Measurements from ENCODE around the gene GTF2H1.

DNA sequence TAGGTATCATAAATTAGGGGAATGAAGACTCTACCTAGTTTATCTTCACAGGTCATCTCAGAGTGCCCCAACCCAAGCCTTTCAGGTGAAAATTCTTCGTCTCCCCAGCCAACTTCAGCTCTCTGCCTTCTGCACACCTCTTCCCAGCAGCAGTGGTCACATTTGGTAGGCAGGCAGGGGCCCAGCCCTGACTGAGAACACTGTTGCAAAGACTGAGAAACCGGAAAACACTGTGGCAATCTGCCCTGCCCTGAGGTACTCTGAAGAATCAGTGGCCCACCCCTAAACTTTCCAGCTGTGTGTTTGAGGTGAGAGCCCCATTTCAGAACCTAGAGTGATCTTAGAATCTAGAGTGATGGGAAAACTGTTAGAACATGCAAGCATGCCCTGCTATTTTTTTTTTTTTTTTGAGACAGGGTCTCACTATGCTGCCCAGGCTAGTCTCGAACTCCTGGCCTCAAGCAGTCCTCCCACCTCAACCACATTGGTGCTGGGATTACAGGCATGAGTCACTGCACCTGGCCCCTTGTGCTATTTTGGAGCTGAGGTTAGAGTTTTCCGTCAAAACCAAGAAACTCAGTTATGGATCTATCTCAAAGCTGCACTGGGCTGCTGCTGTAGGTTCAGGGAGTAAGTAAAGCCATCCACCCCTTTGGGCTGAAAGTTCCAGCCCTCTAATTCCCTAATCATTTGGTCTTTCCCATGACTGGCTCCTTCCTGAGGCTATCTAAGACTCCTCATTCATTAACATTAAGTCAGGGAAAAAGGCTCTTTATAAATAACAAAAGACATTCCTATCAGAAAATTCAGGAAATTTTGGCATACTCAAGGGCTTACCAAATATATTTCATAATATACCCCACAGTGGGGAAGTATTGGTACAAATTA, 70.3 kb downstream of the GTF2H1 start:
- TF ChIP-seq, protein P1, sequence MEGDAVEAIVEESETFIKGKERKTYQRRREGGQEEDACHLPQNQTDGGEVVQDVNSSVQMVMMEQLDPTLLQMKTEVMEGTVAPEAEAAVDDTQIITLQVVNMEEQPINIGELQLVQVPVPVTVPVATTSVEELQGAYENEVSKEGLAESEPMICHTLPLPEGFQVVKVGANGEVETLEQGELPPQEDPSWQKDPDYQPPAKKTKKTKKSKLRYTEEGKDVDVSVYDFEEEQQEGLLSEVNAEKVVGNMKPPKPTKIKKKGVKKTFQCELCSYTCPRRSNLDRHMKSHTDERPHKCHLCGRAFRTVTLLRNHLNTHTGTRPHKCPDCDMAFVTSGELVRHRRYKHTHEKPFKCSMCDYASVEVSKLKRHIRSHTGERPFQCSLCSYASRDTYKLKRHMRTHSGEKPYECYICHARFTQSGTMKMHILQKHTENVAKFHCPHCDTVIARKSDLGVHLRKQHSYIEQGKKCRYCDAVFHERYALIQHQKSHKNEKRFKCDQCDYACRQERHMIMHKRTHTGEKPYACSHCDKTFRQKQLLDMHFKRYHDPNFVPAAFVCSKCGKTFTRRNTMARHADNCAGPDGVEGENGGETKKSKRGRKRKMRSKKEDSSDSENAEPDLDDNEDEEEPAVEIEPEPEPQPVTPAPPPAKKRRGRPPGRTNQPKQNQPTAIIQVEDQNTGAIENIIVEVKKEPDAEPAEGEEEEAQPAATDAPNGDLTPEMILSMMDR (IDR thresholded peaks at IDR 0.05; ENCODE audit: low read length) = no peak
- no peak for TF ChIP-seq EZH2 (IDR thresholded peaks at IDR 0.05; ENCODE audit: borderline replicate concordance, low read length)
